Thyroid gland (tissue), 4 donors: ENCODE data around the gene TCP11. TPM values are rescaled to one million over a fixed set of nuclear protein-coding genes. Genes with fewer than 3 reads are reported as not detected.

ENCODE experiments used
- DNase-seq, 2 donors: peaks; one replicate each; pipeline ENCODE4 v3.0.0-alpha.2; 2019
- H3K27ac ChIP-seq, 3 donors: fragments of 200-600 bp; sonication (generic); 1 replicate in 2 of 3; 2 replicates in 1 of 3; pipeline ENCODE4 v1.5.1; 2016 to 2019; ENCODE audit warnings: mild to moderate bottlenecking in 1 of 3, moderate library complexity in 1 of 3
- H3K27me3 ChIP-seq: fragments of 200-600 bp; sonication (generic); one replicate; pipeline ENCODE4 v1.5.1; 2019
- H3K36me3 ChIP-seq, 2 donors: fragments of 200-600 bp; sonication (generic); one replicate each; pipeline ENCODE4 v1.5.1; 2016 to 2019
- H3K4me1 ChIP-seq, 2 donors: fragments of 200-600 bp; sonication (generic); one replicate each; pipeline ENCODE4 v1.5.1; 2017 to 2019
- H3K4me3 ChIP-seq, 3 donors: fragments of 200-600 bp; sonication (generic); replicated peaks in 1 of 3; 1 replicate in 2 of 3; 2 replicates in 1 of 3; pipeline ENCODE4 v1.5.1; 2016; ENCODE audit warnings: mild to moderate bottlenecking in 1 of 3
- H3K9me3 ChIP-seq: fragments of 200-600 bp; sonication (generic); one replicate; pipeline ENCODE4 v1.5.1; 2017
- POLR2A ChIP-seq, 2 donors: fragments of 450-650 bp; IDR thresholded peaks; one replicate each; pipeline ENCODE4 v1.6.1; 2017; ENCODE audit warnings: antibody characterized with exemption in 2 of 2, mild to moderate bottlenecking in 2 of 2, moderate library complexity in 1 of 2
- WGBS, 2 donors: methylation state at CpG; one replicate each; pipeline ENCODE4 v1.1.5; 2017; 5-methylcytosine and 5-hydroxymethylcytosine counted together
- intact Hi-C: fragments of 100-400 bp; cut with DNase I; formaldehyde crosslinking; loops from one replicate; pipeline ENCODE4 v1.15.1; 2023
- total RNA-seq, 4 donors: library from RNA; depleted of rRNA; stranded (reverse); fragments of >200 nt; gene quantifications; one replicate each; pipeline ENCODE4 v1.2.3, GENCODE V29; 2016
- TF ChIP-seq, protein P1 (sequence below), 6 experiments: fragments of 200-600 bp in 3 of 6; fragments of 450-650 bp in 3 of 6; sonication (generic) in 3 of 6; IDR thresholded peaks; one replicate each; pipeline ENCODE4 v1.5.1; 2016 to 2019; ENCODE audit warnings: antibody characterized with exemption in 6 of 6, mild to moderate bottlenecking in 2 of 6, inconsistent platforms in 1 of 6, moderate library complexity in 1 of 6

The TCP11 gene
- total RNA-seq, 4 donors from 2014 or later: 1.0 to 2.8 TPM; not detected in 2

DNA sequence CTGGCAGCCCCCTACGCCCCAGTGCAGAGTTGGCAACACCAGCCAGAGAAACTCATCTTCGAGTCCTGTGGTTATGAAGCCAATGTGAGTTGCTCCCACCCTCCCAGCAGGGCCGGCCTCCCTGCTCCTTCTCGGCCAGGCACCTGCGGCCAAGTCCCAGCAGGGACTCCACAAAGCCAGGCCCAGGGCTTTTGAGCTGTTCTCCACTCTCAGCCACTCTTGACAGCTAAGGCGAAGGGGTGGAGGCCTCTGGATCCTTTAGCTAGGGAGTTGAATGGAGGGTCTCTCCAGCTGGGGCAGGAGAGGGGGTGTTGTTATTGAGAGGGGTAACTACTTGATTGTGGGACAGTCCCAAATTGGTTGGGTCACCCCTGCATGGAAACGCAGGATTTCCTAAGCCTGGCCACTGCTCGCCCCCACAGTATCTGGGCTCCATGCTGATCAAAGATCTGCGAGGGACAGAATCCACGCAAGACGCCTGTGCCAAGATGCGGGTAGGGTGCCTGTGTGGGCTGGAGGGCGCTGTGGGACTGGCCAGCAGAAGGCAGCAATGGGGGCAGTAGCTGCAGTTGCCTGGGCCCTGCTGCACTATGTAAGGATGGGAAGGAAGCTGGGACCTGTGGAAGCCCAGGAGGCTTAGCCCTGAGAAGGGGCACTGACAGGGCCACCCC is 58.3 kb downstream of the TCP11 start:
- DNase-seq: no peak
- TF ChIP-seq, protein P1, sequence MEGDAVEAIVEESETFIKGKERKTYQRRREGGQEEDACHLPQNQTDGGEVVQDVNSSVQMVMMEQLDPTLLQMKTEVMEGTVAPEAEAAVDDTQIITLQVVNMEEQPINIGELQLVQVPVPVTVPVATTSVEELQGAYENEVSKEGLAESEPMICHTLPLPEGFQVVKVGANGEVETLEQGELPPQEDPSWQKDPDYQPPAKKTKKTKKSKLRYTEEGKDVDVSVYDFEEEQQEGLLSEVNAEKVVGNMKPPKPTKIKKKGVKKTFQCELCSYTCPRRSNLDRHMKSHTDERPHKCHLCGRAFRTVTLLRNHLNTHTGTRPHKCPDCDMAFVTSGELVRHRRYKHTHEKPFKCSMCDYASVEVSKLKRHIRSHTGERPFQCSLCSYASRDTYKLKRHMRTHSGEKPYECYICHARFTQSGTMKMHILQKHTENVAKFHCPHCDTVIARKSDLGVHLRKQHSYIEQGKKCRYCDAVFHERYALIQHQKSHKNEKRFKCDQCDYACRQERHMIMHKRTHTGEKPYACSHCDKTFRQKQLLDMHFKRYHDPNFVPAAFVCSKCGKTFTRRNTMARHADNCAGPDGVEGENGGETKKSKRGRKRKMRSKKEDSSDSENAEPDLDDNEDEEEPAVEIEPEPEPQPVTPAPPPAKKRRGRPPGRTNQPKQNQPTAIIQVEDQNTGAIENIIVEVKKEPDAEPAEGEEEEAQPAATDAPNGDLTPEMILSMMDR (IDR thresholded peaks at IDR 0.05): no peak
- TF ChIP-seq POLR2A (IDR thresholded peaks at IDR 0.05): no peak
- WGBS, 2 donors: 92 to 97% methylated on average over 8 to 10 of the region's 13 CpGs
- no peaks in the 10 kb centered on the region for H3K9me3 ChIP-seq
- H3K4me1 ChIP-seq: peaks cover 0 to 2% of the 10 kb centered on the region in 2 donors
- no peaks in the 10 kb centered on the region for H3K27me3 ChIP-seq
- peaks cover 89 to 93% of the 10 kb centered on the region in 2 donors for H3K36me3 ChIP-seq
- no peak overlapping the region for H3K4me3 ChIP-seq
- H3K27ac ChIP-seq: no peak overlapping the region
- intact Hi-C loops: no loop called here

DNA sequence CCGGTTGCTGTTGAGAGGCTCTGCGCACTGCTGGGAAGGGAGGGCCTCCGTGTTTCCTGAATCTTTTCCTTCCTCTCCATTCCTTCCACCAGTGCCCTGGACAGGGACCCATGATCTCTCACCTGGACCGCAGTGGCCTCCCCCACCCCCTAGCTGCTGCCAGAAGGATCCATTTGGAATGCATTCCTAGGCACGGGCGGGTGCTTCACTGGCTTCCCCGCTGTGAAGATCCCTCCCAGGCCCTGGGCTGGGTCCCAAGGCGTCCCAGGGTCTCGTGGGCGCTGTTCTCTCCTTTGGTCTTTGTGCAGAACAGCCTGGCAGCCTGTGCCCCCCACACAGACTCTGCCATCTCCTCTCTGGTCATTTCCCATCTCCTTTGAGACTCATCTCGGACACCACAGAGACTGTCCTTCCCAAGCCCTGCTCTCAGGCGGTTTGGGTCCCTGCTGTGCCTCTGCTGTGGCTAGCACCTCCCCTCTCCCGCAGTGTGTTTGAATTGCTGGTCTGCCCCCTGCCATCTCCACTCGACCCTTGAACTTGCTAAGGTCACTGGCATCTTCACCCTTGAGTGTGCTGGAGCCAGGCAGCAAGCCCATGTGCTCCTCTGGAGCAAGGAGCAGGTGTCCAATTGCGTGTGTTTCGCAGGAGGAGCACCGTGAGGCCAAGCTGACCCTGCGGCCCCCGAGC is 59.0 kb downstream of the TCP11 start:
- peaks cover 84 to 88% of the 10 kb centered on the region in 2 donors for H3K36me3 ChIP-seq
- no peak overlapping the region for H3K4me3 ChIP-seq
- no peaks in the 10 kb centered on the region for H3K9me3 ChIP-seq
- no peaks in the 10 kb centered on the region for H3K27me3 ChIP-seq
- no peak overlapping the region for H3K27ac ChIP-seq
- WGBS, 2 donors: 81 to 82% methylated on average over 17 to 19 of the region's 19 CpGs
- peaks cover 0 to 2% of the 10 kb centered on the region in 2 donors for H3K4me1 ChIP-seq
- DNase-seq: no peak
- TF ChIP-seq POLR2A (IDR thresholded peaks at IDR 0.05): no peak
- TF ChIP-seq, protein P1 (IDR thresholded peaks at IDR 0.05): no peak
- intact Hi-C loops: no loop called here

DNA sequence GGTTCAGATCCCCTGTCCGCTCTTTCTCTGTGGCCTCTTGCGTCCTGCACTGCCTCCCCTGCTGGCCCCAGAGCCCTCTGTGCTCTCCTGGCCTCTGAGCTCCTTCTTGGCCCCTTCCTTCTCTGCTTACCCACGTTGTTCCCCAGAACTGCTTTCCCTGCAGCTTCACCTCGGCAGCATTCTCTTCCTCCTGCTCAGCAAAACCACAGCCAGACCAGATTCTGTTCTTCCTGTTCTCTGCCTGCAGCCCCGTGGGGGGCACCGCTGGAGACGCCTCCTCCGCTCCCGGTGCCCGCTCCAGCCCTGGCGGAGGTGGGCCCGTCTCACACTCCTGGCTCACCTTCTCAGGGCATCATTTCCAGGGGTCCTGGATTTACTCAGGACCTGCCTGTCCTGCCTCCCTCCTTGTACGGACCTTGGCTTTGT is 59.7 kb downstream of the TCP11 start:
- 63 to 71% methylated on average over 13 of the region's 13 CpGs for WGBS, 2 donors
- intact Hi-C loops: no loop called here
- H3K4me1 ChIP-seq: peaks cover 0 to 2% of the 10 kb centered on the region in 2 donors
- no peaks in the 10 kb centered on the region for H3K9me3 ChIP-seq
- no peak for DNase-seq
- H3K27me3 ChIP-seq: no peaks in the 10 kb centered on the region
- TF ChIP-seq, protein P1 (IDR thresholded peaks at IDR 0.05): no peak
- TF ChIP-seq POLR2A (IDR thresholded peaks at IDR 0.05): no peak
- H3K4me3 ChIP-seq: no peak overlapping the region
- peaks cover 78 to 82% of the 10 kb centered on the region in 2 donors for H3K36me3 ChIP-seq
- H3K27ac ChIP-seq: peak overlapping the region in 1 of 3 donors; percentile 17

DNA sequence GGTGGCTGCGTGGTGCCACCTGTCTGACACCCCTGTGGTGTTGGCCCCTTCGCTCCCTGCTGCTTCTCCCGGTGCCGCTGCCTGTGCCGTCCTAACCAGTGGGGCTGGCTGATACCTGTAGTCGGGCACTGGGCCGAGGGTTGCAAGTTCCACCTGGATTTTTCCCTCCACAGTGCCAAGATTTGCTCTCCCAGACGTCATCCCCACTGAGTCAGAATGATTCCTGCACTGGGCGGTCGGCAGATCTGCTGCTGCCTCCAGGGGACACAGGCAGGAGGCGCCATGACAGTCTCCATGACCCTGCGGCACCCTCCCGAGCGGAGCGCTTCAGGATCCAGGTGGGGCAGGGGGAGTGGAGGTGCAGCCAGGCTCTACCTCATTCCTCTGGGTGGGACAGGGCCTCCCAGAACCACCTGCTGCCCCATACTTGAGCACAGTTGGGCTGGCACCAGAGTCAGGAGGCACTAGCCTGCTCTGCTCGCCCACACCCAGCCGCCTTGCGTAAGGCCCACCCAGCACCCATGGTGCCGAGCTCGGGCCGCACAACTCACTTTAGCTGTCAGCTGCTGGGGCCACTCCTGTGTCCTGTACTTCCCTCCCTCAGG is 60.2 kb downstream of the TCP11 start:
- H3K4me1 ChIP-seq: peaks cover 0 to 2% of the 10 kb centered on the region in 2 donors
- no peak for DNase-seq
- TF ChIP-seq, protein P1 (IDR thresholded peaks at IDR 0.05): no peak
- TF ChIP-seq POLR2A (IDR thresholded peaks at IDR 0.05): no peak
- intact Hi-C loops: no loop called here
- peaks cover 74 to 77% of the 10 kb centered on the region in 2 donors for H3K36me3 ChIP-seq
- H3K9me3 ChIP-seq: no peaks in the 10 kb centered on the region
- no peak overlapping the region for H3K27ac ChIP-seq
- H3K27me3 ChIP-seq: no peaks in the 10 kb centered on the region
- WGBS, 2 donors: 90% methylated on average over 11 to 21 of the region's 21 CpGs
- H3K4me3 ChIP-seq: no peak overlapping the region
